Neural cell (in vitro differentiated cells): ENCODE measurements around the gene EMCN. TPM values are rescaled to one million over a fixed set of nuclear protein-coding genes. Genes with fewer than 3 reads are reported as not detected.
"Not testable (repeated sequence)": the region's sequence is repeated elsewhere in the genome, so short reads cannot be mapped to it uniquely, and the experiment has no call there.

ENCODE experiments used
- H2AFZ ChIP-seq: fragments of 200-600, 300-800 bp; sonication (generic), shearing (Covaris generic); 2 replicates; pipeline ENCODE4 v1.6.0; 2014; ENCODE audit warnings: low read depth, mild to moderate bottlenecking, antibody characterized with exemption, low read length, moderate library complexity
- H3F3A ChIP-seq: fragments of 200-600 bp; shearing (Covaris generic); 2 replicates; pipeline ENCODE4 v1.6.1; 2016; ENCODE audit warnings: mild to moderate bottlenecking, moderate library complexity, mixed read lengths, antibody characterized with exemption, low read length; ENCODE audit not compliant: insufficient read depth, poor library complexity, severe bottlenecking
- H3K27ac ChIP-seq: fragments of 200-600, 300-800 bp; sonication (generic), shearing (Covaris generic); 2 replicates; pipeline ENCODE4 v1.5.1; 2014; ENCODE audit warnings: mild to moderate bottlenecking, low read length, moderate library complexity
- H3K27me3 ChIP-seq: fragments of 300-800, 200-600 bp; sonication (generic), shearing (Covaris generic); 2 replicates; pipeline ENCODE4 v1.6.0; 2014; ENCODE audit warnings: mild to moderate bottlenecking, low read depth, low read length, moderate library complexity; ENCODE audit not compliant: insufficient read depth
- H3K36me3 ChIP-seq: fragments of 300-800, 200-600 bp; sonication (generic), shearing (Covaris generic); 2 replicates; pipeline ENCODE4 v1.5.1; 2014; ENCODE audit warnings: mild to moderate bottlenecking, antibody characterized with exemption, low read length, moderate library complexity; ENCODE audit not compliant: insufficient read depth
- H3K4me2 ChIP-seq: fragments of 300-800, 200-600 bp; sonication (generic), shearing (Covaris generic); 2 replicates; pipeline ENCODE4 v1.6.0; 2014; ENCODE audit warnings: mild to moderate bottlenecking, low read length
- H3K4me3 ChIP-seq: fragments of 300-800, 200-600 bp; sonication (generic), shearing (Covaris generic); 2 replicates; pipeline ENCODE4 v1.5.1; 2014; ENCODE audit warnings: mild to moderate bottlenecking, low read length, moderate library complexity
- H3K79me2 ChIP-seq: fragments of 200-600 bp; shearing (Covaris generic); replicated peaks from 2 replicates; pipeline ENCODE4 v1.6.0; 2014; ENCODE audit warnings: mild to moderate bottlenecking, low read length, moderate library complexity; ENCODE audit not compliant: insufficient read depth
- H3K9ac ChIP-seq: fragments of 300-800, 200-600 bp; sonication (generic), shearing (Covaris generic); 2 replicates; pipeline ENCODE4 v1.6.1; 2016; ENCODE audit warnings: mild to moderate bottlenecking, low read length, mixed read lengths
- H3K9me2 ChIP-seq: fragments of 200-600 bp; shearing (Covaris generic); 2 replicates; pipeline ENCODE4 v1.6.1; 2016; ENCODE audit warnings: mild to moderate bottlenecking, low read length, mixed read lengths; ENCODE audit not compliant: insufficient read depth
- H3K9me3 ChIP-seq: fragments of 200-600, 300-800 bp; sonication (generic), shearing (Covaris generic); 2 replicates; pipeline ENCODE4 v1.6.1; 2016; ENCODE audit warnings: mild to moderate bottlenecking, mixed run types, low read length, moderate library complexity, mixed read lengths
- H4K20me1 ChIP-seq: fragments of 200-600 bp; shearing (Covaris generic); 2 replicates; pipeline ENCODE4 v1.6.1; 2016; ENCODE audit warnings: mild to moderate bottlenecking, mixed run types; ENCODE audit not compliant: insufficient read depth
- CTCF ChIP-seq: fragments of 450-650 bp; IDR thresholded peaks from 2 replicates; pipeline ENCODE4 v1.5.1; 2014; ENCODE audit warnings: antibody characterized with exemption, mild to moderate bottlenecking, moderate library complexity; ENCODE audit not compliant: poor library complexity, severe bottlenecking
- EP300 ChIP-seq: fragments of 450-650 bp; conservative IDR thresholded peaks from 2 replicates; pipeline ENCODE4 v1.6.1; 2014; ENCODE audit warnings: antibody characterized with exemption, mild to moderate bottlenecking, moderate library complexity; ENCODE audit not compliant: poor library complexity, severe bottlenecking
- EZH2 ChIP-seq: fragments of 200-600, 300-800 bp; shearing (Covaris generic), sonication (generic); IDR thresholded peaks from 2 replicates; pipeline ENCODE4 v1.6.1; 2014; ENCODE audit warnings: antibody characterized with exemption, low read length, borderline replicate concordance, mild to moderate bottlenecking; ENCODE audit not compliant: insufficient read depth, poor library complexity, severe bottlenecking
- MXI1 ChIP-seq: fragments of 450-650 bp; conservative IDR thresholded peaks from 2 replicates; pipeline ENCODE4 v1.6.1; 2014; ENCODE audit warnings: antibody characterized with exemption, mild to moderate bottlenecking; ENCODE audit not compliant: poor library complexity, severe bottlenecking
- POLR2AphosphoS5 ChIP-seq: IDR thresholded peaks from 2 replicates; pipeline ENCODE4 v1.6.1; 2012
- RAD21 ChIP-seq: fragments of 450-650 bp; conservative IDR thresholded peaks from 2 replicates; pipeline ENCODE4 v1.6.1; 2014; ENCODE audit warnings: antibody characterized with exemption, mild to moderate bottlenecking, moderate library complexity
- REST ChIP-seq: IDR thresholded peaks from 2 replicates; pipeline ENCODE4 v1.6.1; 2012; ENCODE audit warnings: borderline replicate concordance
- SMC3 ChIP-seq: fragments of 450-650 bp; conservative IDR thresholded peaks from 2 replicates; pipeline ENCODE4 v1.6.1; 2014; ENCODE audit warnings: antibody characterized with exemption, mild to moderate bottlenecking, moderate library complexity; ENCODE audit not compliant: poor library complexity
- TAF1 ChIP-seq: IDR thresholded peaks from 2 replicates; pipeline ENCODE4 v1.6.1; 2012; ENCODE audit warnings: low read depth
- polyA plus RNA-seq: library from polyadenylated mRNA; depleted of rRNA; stranded (reverse); fragments of >200 nt; gene quantifications from 2 replicates; pipeline ENCODE4 v1.2.3, GENCODE V29; 2014

EMCN gene
- polyA plus RNA-seq, 1 donor from 2014 or later, result 0.77 TPM

- no peak for TF ChIP-seq CTCF
- TF ChIP-seq TAF1, result no peak
- no peak for TF ChIP-seq POLR2AphosphoS5
- no peak for TF ChIP-seq EZH2
- no peak for TF ChIP-seq SMC3
- no peak for TF ChIP-seq REST
- Histone ChIP-seq H2AFZ (no peak overlapping the region), H3K27me3 (no peaks in the 10 kb centered on the region), H3K36me3 (no peaks in the 10 kb centered on the region), H3K27ac (no peak overlapping the region), H3K79me2 (no peaks in the 10 kb centered on the region), H3F3A (no peaks in the 10 kb centered on the region), H3K9me3 (no peaks in the 10 kb centered on the region), H4K20me1 (no peaks in the 10 kb centered on the region), H3K4me2 (no peak overlapping the region), H3K4me3 (no peak overlapping the region), H3K9me2 (no peaks in the 10 kb centered on the region), H3K9ac (no peak overlapping the region)
Observed at GRCh38 chr4:100356172-100356571, 161.7 kb downstream of the EMCN start.

GRCh38 chr4:100352352-100352751 is 165.5 kb downstream of the EMCN start:
- H4K20me1 ChIP-seq, H3K4me2 ChIP-seq, H3K27ac ChIP-seq, H3K4me3 ChIP-seq, H3K79me2 ChIP-seq, H3K9ac ChIP-seq, H3K27me3 ChIP-seq, H3K9me3 ChIP-seq, H3F3A ChIP-seq, H2AFZ ChIP-seq, H3K36me3 ChIP-seq, H3K9me2 ChIP-seq: not testable (repeated sequence)

- Histone ChIP-seq H3F3A (no peaks in the 10 kb centered on the region), H3K27me3 (no peaks in the 10 kb centered on the region), H3K79me2 (no peaks in the 10 kb centered on the region), H2AFZ (no peak overlapping the region), H3K4me2 (no peak overlapping the region), H3K4me3 (no peak overlapping the region), H3K9me2 (no peaks in the 10 kb centered on the region), H4K20me1 (no peaks in the 10 kb centered on the region), H3K36me3 (no peaks in the 10 kb centered on the region), H3K9ac (no peak overlapping the region), H3K27ac (no peak overlapping the region), H3K9me3 (no peaks in the 10 kb centered on the region)
- no peak for TF ChIP-seq RAD21
- no peak for TF ChIP-seq REST
- no peak for TF ChIP-seq SMC3
- TF ChIP-seq EZH2, result no peak
- no peak for TF ChIP-seq MXI1
- no peak for TF ChIP-seq POLR2AphosphoS5
- no peak for TF ChIP-seq EP300
- no peak for TF ChIP-seq TAF1
- no peak for TF ChIP-seq CTCF
Observed at GRCh38 chr4:100348473-100348872, 169.3 kb downstream of the EMCN start.
